Measurements from ENCODE around the gene HS6ST1.

DNA sequence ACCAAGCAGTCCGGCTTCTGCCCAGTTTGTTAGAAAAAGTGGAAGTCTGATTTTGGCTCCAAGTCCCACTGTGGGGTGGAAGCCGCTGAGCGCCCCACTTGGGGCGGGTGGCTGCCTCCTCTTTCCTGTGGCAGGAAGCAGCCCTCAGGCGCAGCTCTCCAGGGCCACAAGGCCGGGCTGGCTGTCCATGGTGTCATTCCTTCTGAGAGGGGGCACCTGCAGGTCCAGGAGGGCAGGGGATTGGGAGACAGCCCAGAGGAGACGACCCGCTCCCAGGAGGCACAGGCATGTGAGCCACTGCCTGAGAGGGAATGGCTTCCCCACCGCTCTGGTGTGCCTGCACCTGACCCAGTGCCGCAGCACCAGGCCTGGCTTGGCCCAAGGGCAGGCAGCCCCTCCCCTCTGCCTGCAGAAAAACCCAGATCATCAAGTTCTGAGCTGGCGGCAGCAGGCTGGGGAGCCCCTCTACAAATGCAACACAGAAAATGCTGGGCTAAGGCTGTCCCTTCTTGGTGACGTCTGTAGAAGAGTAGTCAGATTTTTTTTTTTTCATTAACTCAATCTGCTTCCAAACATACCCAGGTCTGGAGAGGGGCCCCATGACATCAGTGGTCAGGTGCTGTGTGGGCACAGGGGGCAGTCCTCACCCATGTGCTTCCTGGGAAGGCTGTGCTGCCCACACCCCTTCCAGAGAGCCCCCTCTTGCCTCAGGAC lies 38.4 kb downstream of the HS6ST1 start:
- no peak for TF ChIP-seq POLR2A (IDR thresholded peaks at IDR 0.05; ENCODE audit: low read depth, low read length)
- TF ChIP-seq SPI1 (IDR thresholded peaks at IDR 0.05; ENCODE audit: low read depth, low read length) = no peak

Measured in GM12891 (cell line).